Measurements from ENCODE around the gene SEMA3C.
"Not testable (repeated sequence)": the region's sequence is repeated elsewhere in the genome, so short reads cannot be mapped to it uniquely, and the experiment has no call there.

SEMA3C gene

GRCh38 chr7:80932536-80932935, 13.7 kb upstream of the SEMA3C start:
- Histone ChIP-seq H2AFZ (ENCODE audit: low read length) (no peak overlapping the region), H3K36me3 (ENCODE audit: insufficient read depth, low read length) (no peaks in the 10 kb centered on the region), H3K9me3 (ENCODE audit: insufficient read depth, low read depth, low read length) (no peaks in the 10 kb centered on the region), H3K9ac (ENCODE audit: low read depth, low read length, poor library complexity, severe bottlenecking) (no peak overlapping the region), H3K4me3 (ENCODE audit: low read length, poor library complexity, severe bottlenecking) (no peak overlapping the region), H4K20me1 (ENCODE audit: insufficient read depth, low read length, poor library complexity, severe bottlenecking) (no peaks in the 10 kb centered on the region), H3F3A (ENCODE audit: low read depth) (no peaks in the 10 kb centered on the region), H3K9me2 (replicated peaks; ENCODE audit: low read depth, low read length) (no peaks in the 10 kb centered on the region), H3K27me3 (ENCODE audit: insufficient read depth, low read length, poor library complexity, severe bottlenecking) (no peaks in the 10 kb centered on the region), H3K79me2 (ENCODE audit: insufficient read depth, low read length) (no peaks in the 10 kb centered on the region), H3K4me1 (ENCODE audit: insufficient read depth, low read length, poor library complexity, severe bottlenecking) (no peaks in the 10 kb centered on the region), H3K4me2 (ENCODE audit: low read depth, low read length, poor library complexity, severe bottlenecking) (no peak overlapping the region)
- TF ChIP-seq EZH2phosphoT487 (IDR thresholded peaks at IDR 0.05; ENCODE audit: borderline replicate concordance) = no peak
- TF ChIP-seq, protein P1, sequence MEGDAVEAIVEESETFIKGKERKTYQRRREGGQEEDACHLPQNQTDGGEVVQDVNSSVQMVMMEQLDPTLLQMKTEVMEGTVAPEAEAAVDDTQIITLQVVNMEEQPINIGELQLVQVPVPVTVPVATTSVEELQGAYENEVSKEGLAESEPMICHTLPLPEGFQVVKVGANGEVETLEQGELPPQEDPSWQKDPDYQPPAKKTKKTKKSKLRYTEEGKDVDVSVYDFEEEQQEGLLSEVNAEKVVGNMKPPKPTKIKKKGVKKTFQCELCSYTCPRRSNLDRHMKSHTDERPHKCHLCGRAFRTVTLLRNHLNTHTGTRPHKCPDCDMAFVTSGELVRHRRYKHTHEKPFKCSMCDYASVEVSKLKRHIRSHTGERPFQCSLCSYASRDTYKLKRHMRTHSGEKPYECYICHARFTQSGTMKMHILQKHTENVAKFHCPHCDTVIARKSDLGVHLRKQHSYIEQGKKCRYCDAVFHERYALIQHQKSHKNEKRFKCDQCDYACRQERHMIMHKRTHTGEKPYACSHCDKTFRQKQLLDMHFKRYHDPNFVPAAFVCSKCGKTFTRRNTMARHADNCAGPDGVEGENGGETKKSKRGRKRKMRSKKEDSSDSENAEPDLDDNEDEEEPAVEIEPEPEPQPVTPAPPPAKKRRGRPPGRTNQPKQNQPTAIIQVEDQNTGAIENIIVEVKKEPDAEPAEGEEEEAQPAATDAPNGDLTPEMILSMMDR (conservative IDR thresholded peaks at IDR 0.05; ENCODE audit: low read length) = no peak

- Histone ChIP-seq H3K9me2 (replicated peaks; ENCODE audit: low read depth, low read length) (no peaks in the 10 kb centered on the region), H3K4me1 (ENCODE audit: insufficient read depth, low read length, poor library complexity, severe bottlenecking) (no peaks in the 10 kb centered on the region), H4K20me1 (ENCODE audit: insufficient read depth, low read length, poor library complexity, severe bottlenecking) (no peaks in the 10 kb centered on the region), H3K9ac (ENCODE audit: low read depth, low read length, poor library complexity, severe bottlenecking) (no peak overlapping the region), H3K79me2 (ENCODE audit: insufficient read depth, low read length) (no peaks in the 10 kb centered on the region), H3K4me2 (ENCODE audit: low read depth, low read length, poor library complexity, severe bottlenecking) (no peak overlapping the region), H3K36me3 (ENCODE audit: insufficient read depth, low read length) (no peaks in the 10 kb centered on the region), H3F3A (ENCODE audit: low read depth) (no peaks in the 10 kb centered on the region), H3K27me3 (ENCODE audit: insufficient read depth, low read length, poor library complexity, severe bottlenecking) (no peaks in the 10 kb centered on the region), H3K4me3 (ENCODE audit: low read length, poor library complexity, severe bottlenecking) (no peak overlapping the region), H2AFZ (ENCODE audit: low read length) (no peak overlapping the region), H3K9me3 (ENCODE audit: insufficient read depth, low read depth, low read length) (no peaks in the 10 kb centered on the region)
- TF ChIP-seq, protein P1 (conservative IDR thresholded peaks at IDR 0.05; ENCODE audit: low read length) = no peak
- no peak for TF ChIP-seq EZH2phosphoT487 (IDR thresholded peaks at IDR 0.05; ENCODE audit: borderline replicate concordance)
Observed at GRCh38 chr7:80929619-80930018, 10.8 kb upstream of the SEMA3C start.

- not testable (repeated sequence) for H3K36me3 ChIP-seq (ENCODE audit: insufficient read depth, low read length); H3K4me3 ChIP-seq (ENCODE audit: low read length, poor library complexity, severe bottlenecking); H3K79me2 ChIP-seq (ENCODE audit: insufficient read depth, low read length); H3K4me2 ChIP-seq (ENCODE audit: low read depth, low read length, poor library complexity, severe bottlenecking); H3K4me1 ChIP-seq (ENCODE audit: insufficient read depth, low read length, poor library complexity, severe bottlenecking); H3K9me3 ChIP-seq (ENCODE audit: insufficient read depth, low read depth, low read length); H3K9me2 ChIP-seq (replicated peaks; ENCODE audit: low read depth, low read length); H2AFZ ChIP-seq (ENCODE audit: low read length); H3F3A ChIP-seq (ENCODE audit: low read depth); H4K20me1 ChIP-seq (ENCODE audit: insufficient read depth, low read length, poor library complexity, severe bottlenecking); H3K27me3 ChIP-seq (ENCODE audit: insufficient read depth, low read length, poor library complexity, severe bottlenecking); H3K9ac ChIP-seq (ENCODE audit: low read depth, low read length, poor library complexity, severe bottlenecking)
Observed at GRCh38 chr7:80926955-80927354, 8.1 kb upstream of the SEMA3C start.

DNA sequence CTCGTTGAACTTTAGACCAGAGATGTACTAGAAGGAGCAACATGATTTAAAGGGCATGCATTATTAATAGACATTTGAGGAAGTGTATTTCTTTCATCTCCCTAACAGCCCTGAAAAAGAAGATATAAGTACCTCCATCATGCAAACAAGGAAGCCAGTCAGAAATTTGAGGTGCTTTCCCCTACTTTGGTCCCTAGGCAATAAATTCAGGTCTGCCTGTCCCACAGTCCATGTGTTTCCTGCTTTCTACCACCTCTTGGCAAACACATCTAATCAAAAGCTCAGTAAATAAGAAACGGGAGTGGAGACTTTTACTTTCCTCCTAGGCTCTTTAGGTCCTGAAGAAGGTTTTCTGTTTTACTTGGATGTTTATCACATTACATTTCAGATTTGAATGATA, 5.2 kb upstream of the SEMA3C start:
- no peaks in the 10 kb centered on the region for H3K9me3 ChIP-seq (ENCODE audit: insufficient read depth, low read depth, low read length)
- no peaks in the 10 kb centered on the region for H3K4me1 ChIP-seq (ENCODE audit: insufficient read depth, low read length, poor library complexity, severe bottlenecking)
- H2AFZ ChIP-seq (ENCODE audit: low read length) = no peak overlapping the region
- H3K27me3 ChIP-seq (ENCODE audit: insufficient read depth, low read length, poor library complexity, severe bottlenecking) = no peaks in the 10 kb centered on the region
- H3K36me3 ChIP-seq (ENCODE audit: insufficient read depth, low read length) = no peaks in the 10 kb centered on the region
- no peak overlapping the region for H3K4me2 ChIP-seq (ENCODE audit: low read depth, low read length, poor library complexity, severe bottlenecking)
- no peak overlapping the region for H3K9ac ChIP-seq (ENCODE audit: low read depth, low read length, poor library complexity, severe bottlenecking)
- H4K20me1 ChIP-seq (ENCODE audit: insufficient read depth, low read length, poor library complexity, severe bottlenecking) = no peaks in the 10 kb centered on the region
- no peaks in the 10 kb centered on the region for H3F3A ChIP-seq (ENCODE audit: low read depth)
- H3K9me2 ChIP-seq (replicated peaks; ENCODE audit: low read depth, low read length) = no peaks in the 10 kb centered on the region
- H3K4me3 ChIP-seq (ENCODE audit: low read length, poor library complexity, severe bottlenecking) = no peak overlapping the region
- no peaks in the 10 kb centered on the region for H3K79me2 ChIP-seq (ENCODE audit: insufficient read depth, low read length)
- TF ChIP-seq EZH2phosphoT487 (IDR thresholded peaks at IDR 0.05; ENCODE audit: borderline replicate concordance) = no peak
- TF ChIP-seq, protein P1 (conservative IDR thresholded peaks at IDR 0.05; ENCODE audit: low read length) = no peak

All from Loucy (cell line).